IMR-90 (cell line): Measurements from ENCODE around the gene TMEM212.

Experiments
- BHLHE40 ChIP-seq: fragments of 150-350 bp; IDR thresholded peaks from 2 replicates; pipeline ENCODE4 v1.6.1; 2016; ENCODE audit warnings: mild to moderate bottlenecking, low read depth, low read length
- CEBPB ChIP-seq: IDR thresholded peaks from 2 replicates; pipeline ENCODE4 v1.6.1; 2012; ENCODE audit warnings: low read depth, low read length, improper control_type of control experiment
- CTCF ChIP-seq: conservative IDR thresholded peaks from 2 replicates; pipeline ENCODE4 v1.5.1; 2012; ENCODE audit warnings: mild to moderate bottlenecking, low read depth, low read length, improper control_type of control experiment
- POLR2A ChIP-seq: IDR thresholded peaks from 2 replicates; pipeline ENCODE4 v1.6.1; 2012; ENCODE audit warnings: mild to moderate bottlenecking, low read depth, low read length
- RFX5 ChIP-seq: IDR thresholded peaks from 2 replicates; pipeline ENCODE4 v1.8.0; 2012; ENCODE audit warnings: low read depth, mild to moderate bottlenecking, low read length, moderate library complexity
- SMC3 ChIP-seq: fragments of 150-350 bp; IDR thresholded peaks from 2 replicates; pipeline ENCODE4 v1.6.1; 2016; ENCODE audit warnings: low read depth, mild to moderate bottlenecking, antibody characterized with exemption, low read length, moderate library complexity
- USF2 ChIP-seq: fragments of 150-350 bp; IDR thresholded peaks from 2 replicates; pipeline ENCODE4 v1.6.1; 2017; ENCODE audit warnings: mild to moderate bottlenecking, antibody characterized with exemption, low read length, low read depth

- no peak for TF ChIP-seq CTCF
- no peak for TF ChIP-seq POLR2A
- TF ChIP-seq CEBPB, result no peak
- no peak for TF ChIP-seq RFX5
- no peak for TF ChIP-seq USF2
- no peak for TF ChIP-seq BHLHE40
- TF ChIP-seq SMC3, result no peak
Observed at GRCh38 chr3:171841620-171842000, 1.5 kb upstream of the TMEM212 start.
